Measurements from ENCODE around the gene USP6NL. TPM values are rescaled to one million over a fixed set of nuclear protein-coding genes. Genes with fewer than 3 reads are reported as not detected.

Gene USP6NL
- total and polyA plus RNA-seq, 10 of the 15 experiments (the other 5 are each of a cell fraction or from before 2014, with no cell fraction given), result 4.0 to 27.7 (median 18.2) TPM

- TF ChIP-seq NRF1 (conservative IDR thresholded peaks at IDR 0.05; ENCODE audit: low read depth, low read length), result no peak
- peak; percentile 53; the same call in 1 of the 2 replicates for TF ChIP-seq MEF2A (IDR thresholded peaks at IDR 0.05; ENCODE audit: insufficient read depth, low read depth, low read length)
- no peak for TF ChIP-seq NFXL1 (IDR thresholded peaks at IDR 0.05; ENCODE audit: borderline replicate concordance)
- TF ChIP-seq MLLT1 (IDR thresholded peaks at IDR 0.05), result no peak
- no peak for TF ChIP-seq NR2F1 (conservative IDR thresholded peaks at IDR 0.05)
- peak; percentile 44 for TF ChIP-seq MEF2B (IDR thresholded peaks at IDR 0.05; ENCODE audit: partially characterized antibody, poor library complexity, severe bottlenecking)
- TF ChIP-seq IRF4 (IDR thresholded peaks at IDR 0.05; ENCODE audit: low read depth, low read length), result no peak
- TF ChIP-seq POLR2AphosphoS2 (IDR thresholded peaks at IDR 0.05; ENCODE audit: low read depth, low read length), result no peak
- TF ChIP-seq HDAC6 (IDR thresholded peaks at IDR 0.05; ENCODE audit: unreplicated experiment), result no peak
Observed at GRCh38 chr10:11535346-11535959, 76.0 kb downstream of the USP6NL start (continued).

GRCh38 chr10:11533328-11533781 lies 78.1 kb downstream of the USP6NL start:
- Histone ChIP-seq H2AFZ (ENCODE audit: control insufficient read depth, low read depth, low read length) (no peak overlapping the region), H3K4me1 (ENCODE audit: control insufficient read depth, insufficient read depth, low read length) (peaks cover 44% of the 10 kb centered on the region), H3K9ac (ENCODE audit: control insufficient read depth, insufficient read depth, low read length) (0 out of 2 replicates have a peak overlapping the region, but pooled peaks have one; percentile 12), H3K79me2 (ENCODE audit: control insufficient read depth, insufficient read depth, low read length) (peaks cover 89% of the 10 kb centered on the region), H3K4me2 (ENCODE audit: control insufficient read depth, insufficient read depth) (peak overlapping the region; percentile 66), H4K20me1 (ENCODE audit: control insufficient read depth, insufficient read depth) (no peaks in the 10 kb centered on the region), H3K27ac (ENCODE audit: control insufficient read depth, insufficient read depth) (peak overlapping the region; percentile 90), H3K27me3 (replicated peaks in 1 of 2; ENCODE audit: control insufficient read depth in 2 of 2, insufficient read depth in 2 of 2, low read length in 1 of 2) (no peaks in the 10 kb centered on the region), H3K36me3 (ENCODE audit: control insufficient read depth in 2 of 2, insufficient read depth in 2 of 2, low read length in 1 of 2) (no peaks in the 10 kb centered on the region), H3K4me3 (0 out of 2 replicates have a peak overlapping the region, but pooled peaks have one; percentile 0), H3K9me3 (replicated peaks; ENCODE audit: control insufficient read depth, insufficient read depth, low read length) (no peaks in the 10 kb centered on the region)
- CTCF ChIA-PET, result interaction anchor here (0.5 to 2.3 kb wide), 10 partner anchors 12 to 192 kb away, joined by 3 to 12 read pairs (median 5); no protein-coding TSS in a partner anchor
- SMC1A ChIA-PET (ENCODE audit: uncharacterized antibody, unreplicated experiment), result interaction anchor here (0.9 to 2.8 kb wide), 17 partner anchors 9 to 224 kb away, joined by 3 to 14 read pairs (median 6); no protein-coding TSS in a partner anchor
- BruUV-seq (replicated peaks), result no TSS peak
- RAD21 ChIA-PET (ENCODE audit: unreplicated experiment), result interaction anchor here (1.0 to 5.8 kb wide), 6 partner anchors 14 to 77 kb away, joined by 4 to 24 read pairs (median 5); no protein-coding TSS in a partner anchor
- intact Hi-C loops (cut with micrococcal nuclease; ENCODE audit: unreplicated experiment), result no loop called here
- no peak for DNase-seq (ENCODE audit: low read depth, low spot score)
- ATAC-seq, result peak; percentile 27
- POLR2A ChIA-PET, result interaction anchor here (1.5 kb wide), 1 partner anchor 12 kb away, joined by 4 read pairs; no protein-coding TSS in a partner anchor
- in situ Hi-C loops (cut with MboI), result no loop called here
- FAIRE-seq, result no peak
- TF ChIP-seq MAX (IDR thresholded peaks at IDR 0.05; ENCODE audit: low read depth, low read length) (no peak), SPI1 (IDR thresholded peaks at IDR 0.05; ENCODE audit: borderline replicate concordance, insufficient read depth, low read depth, low read length) (no peak), YY1 (IDR thresholded peaks at IDR 0.05; ENCODE audit: low read depth, low read length) (no peak), EED (IDR thresholded peaks at IDR 0.05; ENCODE audit: low read depth) (peak; percentile 33; the same call in 1 of the 2 replicates), CTCF (IDR thresholded peaks at IDR 0.05 in 2 of 3, conservative IDR thresholded peaks at IDR 0.05 in 1 of 3; ENCODE audit: control insufficient read depth in 2 of 3, extremely low read depth in 1 of 3, insufficient read depth in 1 of 3, low read depth in 3 of 3, low read length in 3 of 3) (peak in 1 of 3 experiments; percentile 35; a peak in 1 of 6 replicates), RBBP5 (conservative IDR thresholded peaks at IDR 0.05) (no peak), SUZ12 (IDR thresholded peaks at IDR 0.05; ENCODE audit: unreplicated experiment) (no peak), TCF3 (IDR thresholded peaks at IDR 0.05; ENCODE audit: borderline replicate concordance, insufficient read depth, low read depth, low read length) (no peak), SIX5 (IDR thresholded peaks at IDR 0.05; ENCODE audit: low read depth, low read length, severe bottlenecking) (no peak), RUNX3 (IDR thresholded peaks at IDR 0.05; ENCODE audit: low read length) (0 out of 2 replicates have a peak, but pooled peaks have one; percentile 6)

All from GM12878 (cell line).